Transverse colon (tissue), 4 donors: ENCODE data around the gene ALPG. TPM values are rescaled to one million over a fixed set of nuclear protein-coding genes. Genes with fewer than 3 reads are reported as not detected.
"Not testable (repeated sequence)": the region's sequence is repeated elsewhere in the genome, so short reads cannot be mapped to it uniquely, and the experiment has no call there.

Experiments used
- DNase-seq: peaks from one replicate; pipeline ENCODE4 v3.0.0-alpha.2; 2019
- H3K27ac ChIP-seq, 4 donors: fragments of 200-600 bp; sonication (generic); 2 replicates each; pipeline ENCODE4 v1.5.1; 2016 to 2018; ENCODE audit warnings: inconsistent platforms in 4 of 4
- H3K27me3 ChIP-seq: fragments of 200-600 bp; sonication (generic); 2 replicates; pipeline ENCODE4 v1.5.1; 2017; ENCODE audit warnings: inconsistent platforms
- H3K36me3 ChIP-seq, 4 donors: fragments of 200-600 bp; sonication (generic); 2 replicates each; pipeline ENCODE4 v1.5.1; 2017 to 2019; ENCODE audit warnings: inconsistent platforms in 4 of 4
- H3K4me1 ChIP-seq, 4 donors: fragments of 200-600 bp; sonication (generic); 2 replicates each; pipeline ENCODE4 v1.5.1; 2017 to 2020; ENCODE audit warnings: inconsistent platforms in 4 of 4
- H3K4me3 ChIP-seq, 4 donors: fragments of 200-600 bp; sonication (generic); 1 replicate in 1 of 4; 2 replicates in 3 of 4; pipeline versions ENCODE4 v1.5.1 to v1.6.1; 2017 to 2019; ENCODE audit warnings: inconsistent platforms in 4 of 4
- H3K9me3 ChIP-seq, 2 donors: fragments of 200-600 bp; sonication (generic); 2 replicates each; pipeline ENCODE4 v1.5.1; 2017 to 2019; ENCODE audit warnings: inconsistent platforms in 2 of 2
- CTCF ChIP-seq, 5 experiments: fragments of 200-600 bp in 3 of 5; fragments of 450-650 bp in 2 of 5; sonication (generic) in 3 of 5; IDR thresholded peaks; 1 replicate in 2 of 5; 2 replicates in 3 of 5; pipeline ENCODE4 v1.5.1; 2016 to 2017; ENCODE audit warnings: antibody characterized with exemption in 5 of 5, inconsistent platforms in 3 of 5, mild to moderate bottlenecking in 2 of 5, moderate library complexity in 1 of 5
- EP300 ChIP-seq: sonication (generic); formaldehyde crosslinking; IDR thresholded peaks from one replicate; pipeline ENCODE4 v1.6.1; 2017; ENCODE audit warnings: antibody characterized with exemption, low read depth
- POLR2A ChIP-seq: fragments of 450-650 bp; IDR thresholded peaks from one replicate; pipeline ENCODE4 v1.6.1; 2016; ENCODE audit warnings: antibody characterized with exemption, mild to moderate bottlenecking, moderate library complexity
- POLR2AphosphoS5 ChIP-seq, 3 donors: sonication (generic); formaldehyde crosslinking; IDR thresholded peaks; one replicate each; pipeline ENCODE4 v1.6.1; 2016; ENCODE audit warnings: antibody characterized with exemption in 3 of 3
- WGBS, 2 donors: methylation state at CpG; one replicate each; pipeline ENCODE4 v1.1.5; 2018; ENCODE audit warnings: low coverage in 1 of 2; 5-methylcytosine and 5-hydroxymethylcytosine counted together
- in situ Hi-C, 4 donors: fragments of 200-750 bp; cut with MboI; loops; one replicate each; pipeline versions ENCODE4 v1.15.0 to v1.15.1; 2017; ENCODE audit warnings: low sequenced_read_pairs in 3 of 4, low pct_ligation_motif_present in 1 of 4, low pct_unique_long_range_greater_than_20kb in 1 of 4
- intact Hi-C: fragments of 100-400 bp; cut with DNase I; formaldehyde crosslinking; loops from one replicate; pipeline ENCODE4 v1.15.1; 2023; ENCODE audit warnings: low total_unique reads
- total RNA-seq, 4 donors: library from RNA; depleted of rRNA; stranded (reverse); fragments of >200 nt; gene quantifications; one replicate each; pipeline ENCODE4 v1.1.0, GENCODE V29; 2016

Gene ALPG
- total RNA-seq, 4 donors from 2014 or later, result not detected

DNA sequence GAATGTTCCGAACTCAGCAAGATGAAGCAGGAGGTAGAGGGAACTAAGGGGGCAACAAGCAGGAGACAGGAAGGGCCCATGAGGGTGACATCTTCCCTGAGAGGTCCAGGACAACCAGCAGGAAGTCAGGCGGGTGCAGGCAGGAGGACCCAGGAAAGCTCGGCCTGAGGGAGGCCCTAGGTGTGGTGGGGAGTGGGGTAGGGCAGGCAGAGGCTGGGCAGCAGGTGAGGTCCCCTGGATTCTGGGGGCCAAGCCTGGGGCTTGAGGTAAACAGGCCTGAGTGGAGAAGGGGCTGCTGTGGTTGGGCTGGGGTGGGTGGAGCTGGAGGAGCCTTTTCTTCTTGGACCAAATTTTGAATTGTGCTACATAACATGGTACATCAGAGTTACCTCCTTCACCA, 4.1 kb upstream of the ALPG start:
- Histone ChIP-seq H3K4me3 (no peak overlapping the region), H3K27me3 (no peaks in the 10 kb centered on the region), H3K27ac (no peak overlapping the region), H3K36me3 (no peaks in the 10 kb centered on the region), H3K4me1 (peaks cover 0 to 9% (median 4%) of the 10 kb centered on the region in 4 donors), H3K9me3 (no peaks in the 10 kb centered on the region)
- no peak for DNase-seq
- in situ Hi-C loops, result no loop called here
- intact Hi-C loops, result no loop called here
- 90 to 100% methylated on average over 1 to 3 of the region's 3 CpGs for WGBS, 2 donors
- no peak for TF ChIP-seq POLR2A
- TF ChIP-seq EP300, result no peak
- no peak for TF ChIP-seq CTCF (IDR thresholded peaks at IDR 0.05)
- TF ChIP-seq POLR2AphosphoS5 (IDR thresholded peaks at IDR 0.05), result no peak

DNA sequence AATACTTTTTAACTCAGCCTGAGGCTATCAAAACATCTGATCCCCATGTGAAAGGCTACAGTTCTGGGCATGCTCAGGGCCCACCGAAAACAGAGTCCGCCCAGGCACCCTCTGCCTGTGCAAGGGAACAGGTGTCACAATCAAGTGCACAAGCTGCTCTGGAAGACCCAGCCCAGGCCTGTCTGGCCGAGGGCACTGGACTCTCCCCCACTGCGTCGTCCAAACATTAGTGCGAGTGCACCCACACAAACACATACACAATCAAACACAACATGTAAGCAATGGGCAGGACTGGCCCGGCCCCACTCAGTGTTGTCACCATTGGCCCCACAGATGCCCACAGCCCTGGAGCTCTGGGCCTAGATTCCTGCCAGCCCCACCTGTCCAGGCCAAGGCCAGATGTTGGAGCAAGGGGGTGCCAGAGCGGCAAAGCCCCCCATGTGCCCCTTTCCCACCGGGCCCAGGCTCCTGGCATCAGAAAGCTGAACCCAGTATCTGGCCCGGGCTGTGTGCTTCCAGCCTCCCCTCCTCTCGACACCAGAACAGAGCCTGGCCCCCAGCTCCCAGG, 617 bp upstream of the ALPG start:
- no peak overlapping the region for H3K4me3 ChIP-seq
- in situ Hi-C loops, result no loop called here
- no peaks in the 10 kb centered on the region for H3K36me3 ChIP-seq
- H3K9me3 ChIP-seq, result no peaks in the 10 kb centered on the region
- 90 to 100% methylated on average over 2 to 11 of the region's 11 CpGs for WGBS, 2 donors
- no peak overlapping the region for H3K27ac ChIP-seq
- no peak for DNase-seq
- intact Hi-C loops, result no loop called here
- no peak for TF ChIP-seq CTCF (IDR thresholded peaks at IDR 0.05)
- TF ChIP-seq POLR2AphosphoS5 (IDR thresholded peaks at IDR 0.05), result no peak
- TF ChIP-seq POLR2A, result no peak
- TF ChIP-seq EP300, result no peak
- peaks cover 8% of the 10 kb centered on the region for H3K27me3 ChIP-seq
- peaks cover 0 to 7% (median 3%) of the 10 kb centered on the region in 4 donors for H3K4me1 ChIP-seq

DNA sequence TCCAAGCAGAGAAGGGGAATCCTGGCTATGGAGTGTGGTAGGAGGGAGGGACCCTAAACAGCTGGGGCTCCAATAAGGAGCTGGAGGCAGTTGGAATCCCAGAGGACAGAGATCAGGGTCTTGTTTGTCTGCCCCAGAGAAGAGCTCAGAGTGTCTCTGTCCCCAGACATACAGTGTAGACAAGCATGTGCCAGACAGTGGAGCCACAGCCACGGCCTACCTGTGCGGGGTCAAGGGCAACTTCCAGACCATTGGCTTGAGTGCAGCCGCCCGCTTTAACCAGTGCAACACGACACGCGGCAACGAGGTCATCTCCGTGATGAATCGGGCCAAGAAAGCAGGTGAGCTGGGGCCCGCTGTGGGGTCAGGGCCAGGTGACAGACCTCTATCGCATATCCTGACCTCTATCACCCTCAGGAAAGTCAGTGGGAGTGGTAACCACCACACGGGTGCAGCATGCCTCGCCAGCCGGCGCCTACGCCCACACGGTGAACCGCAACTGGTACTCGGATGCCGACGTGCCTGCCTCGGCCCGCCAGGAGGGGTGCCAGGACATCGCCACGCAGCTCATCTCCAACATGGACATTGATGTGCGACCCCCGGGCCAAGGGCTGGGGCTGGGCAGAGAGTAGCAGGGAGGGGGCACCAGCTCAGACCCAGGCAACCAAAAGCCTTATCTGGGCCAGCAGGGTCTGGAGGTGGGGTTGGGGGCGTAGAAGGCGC, 945 bp downstream of the ALPG start:
- 91% methylated on average over 29 of the region's 30 CpGs; no CpG with 5 or more reads in 1 of the 2 donors for WGBS, 2 donors
- H3K27ac ChIP-seq, H3K9me3 ChIP-seq, H3K4me3 ChIP-seq, H3K36me3 ChIP-seq, H3K4me1 ChIP-seq, intact Hi-C loops, in situ Hi-C loops, DNase-seq, H3K27me3 ChIP-seq: not testable (repeated sequence)

GRCh38 chr2:232408269-232408668, 1.6 kb downstream of the ALPG start:
- H3K36me3 ChIP-seq, in situ Hi-C loops, H3K27me3 ChIP-seq, intact Hi-C loops, H3K4me1 ChIP-seq, H3K27ac ChIP-seq, H3K9me3 ChIP-seq, H3K4me3 ChIP-seq, DNase-seq: not testable (repeated sequence)
- WGBS, 2 donors, result 60% methylated on average over 1 of the region's 10 CpGs; no CpG with 5 or more reads in 1 of the 2 donors

GRCh38 chr2:232409617-232410016, 3.0 kb downstream of the ALPG start:
- in situ Hi-C loops, intact Hi-C loops, H3K27ac ChIP-seq, H3K36me3 ChIP-seq, H3K4me3 ChIP-seq, H3K4me1 ChIP-seq, H3K9me3 ChIP-seq, DNase-seq: not testable (repeated sequence)
- WGBS, 2 donors, result 82% methylated on average over 34 of the region's 40 CpGs; no CpG with 5 or more reads in 1 of the 2 donors
- H3K27me3 ChIP-seq, result peaks cover 18% of the 10 kb centered on the region
